ENCODE data around the gene VAT1. TPM values are rescaled to one million over a fixed set of nuclear protein-coding genes. Genes with fewer than 3 reads are reported as not detected.
"Not testable (repeated sequence)": the region's sequence is repeated elsewhere in the genome, so short reads cannot be mapped to it uniquely, and the experiment has no call there.

Gene VAT1
- total RNA-seq, 1 donor from 2014 or later: 243 TPM

GRCh38 chr17:42980766-42981397, 41.3 kb downstream of the VAT1 start:
- peak overlapping the region; percentile 93 for H3K4me3 ChIP-seq (ENCODE audit: low read depth, low read length)
- TF ChIP-seq, protein P1, sequence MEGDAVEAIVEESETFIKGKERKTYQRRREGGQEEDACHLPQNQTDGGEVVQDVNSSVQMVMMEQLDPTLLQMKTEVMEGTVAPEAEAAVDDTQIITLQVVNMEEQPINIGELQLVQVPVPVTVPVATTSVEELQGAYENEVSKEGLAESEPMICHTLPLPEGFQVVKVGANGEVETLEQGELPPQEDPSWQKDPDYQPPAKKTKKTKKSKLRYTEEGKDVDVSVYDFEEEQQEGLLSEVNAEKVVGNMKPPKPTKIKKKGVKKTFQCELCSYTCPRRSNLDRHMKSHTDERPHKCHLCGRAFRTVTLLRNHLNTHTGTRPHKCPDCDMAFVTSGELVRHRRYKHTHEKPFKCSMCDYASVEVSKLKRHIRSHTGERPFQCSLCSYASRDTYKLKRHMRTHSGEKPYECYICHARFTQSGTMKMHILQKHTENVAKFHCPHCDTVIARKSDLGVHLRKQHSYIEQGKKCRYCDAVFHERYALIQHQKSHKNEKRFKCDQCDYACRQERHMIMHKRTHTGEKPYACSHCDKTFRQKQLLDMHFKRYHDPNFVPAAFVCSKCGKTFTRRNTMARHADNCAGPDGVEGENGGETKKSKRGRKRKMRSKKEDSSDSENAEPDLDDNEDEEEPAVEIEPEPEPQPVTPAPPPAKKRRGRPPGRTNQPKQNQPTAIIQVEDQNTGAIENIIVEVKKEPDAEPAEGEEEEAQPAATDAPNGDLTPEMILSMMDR (conservative IDR thresholded peaks at IDR 0.05; ENCODE audit: low read depth, low read length): no peak
- no peak for DNase-seq (ENCODE audit: low read depth)

DNA sequence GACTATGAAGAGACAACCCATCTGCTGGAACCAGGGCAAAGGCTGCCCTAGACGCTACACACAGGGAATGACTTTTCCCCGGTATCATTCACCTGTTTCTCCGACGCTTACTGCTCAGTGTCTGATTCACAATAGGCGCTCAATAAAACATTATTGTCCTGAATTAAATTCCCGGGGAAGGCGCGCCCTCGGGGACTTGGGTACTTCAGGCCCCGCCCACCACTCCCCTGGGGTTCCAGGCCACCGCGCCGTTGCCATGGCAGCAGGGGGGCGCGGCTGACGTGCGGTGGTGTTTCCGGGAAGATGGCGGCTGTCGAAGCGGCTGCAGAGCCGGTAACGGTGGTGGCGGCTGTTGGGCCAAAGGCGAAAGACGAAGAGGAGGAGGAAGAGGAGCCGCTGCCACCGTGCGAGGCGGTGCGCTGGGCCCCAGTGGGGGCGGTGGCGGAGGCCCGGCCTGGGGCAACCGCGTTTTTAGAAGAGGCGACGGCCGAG, 41.9 kb downstream of the VAT1 start, which contains the start of gene RUNDC1:
Gene RUNDC1 (plus strand): TSS at position 292 of the 492 bp plus-strand sequence. CDS start 12 bp downstream, at position 304.
- peak within 1 kb of the TSS; percentile 93 for H3K4me3 ChIP-seq (ENCODE audit: low read depth, low read length)
- no peak for DNase-seq (ENCODE audit: low read depth)
- TF ChIP-seq, protein P1 (conservative IDR thresholded peaks at IDR 0.05; ENCODE audit: low read depth, low read length): no peak

DNA sequence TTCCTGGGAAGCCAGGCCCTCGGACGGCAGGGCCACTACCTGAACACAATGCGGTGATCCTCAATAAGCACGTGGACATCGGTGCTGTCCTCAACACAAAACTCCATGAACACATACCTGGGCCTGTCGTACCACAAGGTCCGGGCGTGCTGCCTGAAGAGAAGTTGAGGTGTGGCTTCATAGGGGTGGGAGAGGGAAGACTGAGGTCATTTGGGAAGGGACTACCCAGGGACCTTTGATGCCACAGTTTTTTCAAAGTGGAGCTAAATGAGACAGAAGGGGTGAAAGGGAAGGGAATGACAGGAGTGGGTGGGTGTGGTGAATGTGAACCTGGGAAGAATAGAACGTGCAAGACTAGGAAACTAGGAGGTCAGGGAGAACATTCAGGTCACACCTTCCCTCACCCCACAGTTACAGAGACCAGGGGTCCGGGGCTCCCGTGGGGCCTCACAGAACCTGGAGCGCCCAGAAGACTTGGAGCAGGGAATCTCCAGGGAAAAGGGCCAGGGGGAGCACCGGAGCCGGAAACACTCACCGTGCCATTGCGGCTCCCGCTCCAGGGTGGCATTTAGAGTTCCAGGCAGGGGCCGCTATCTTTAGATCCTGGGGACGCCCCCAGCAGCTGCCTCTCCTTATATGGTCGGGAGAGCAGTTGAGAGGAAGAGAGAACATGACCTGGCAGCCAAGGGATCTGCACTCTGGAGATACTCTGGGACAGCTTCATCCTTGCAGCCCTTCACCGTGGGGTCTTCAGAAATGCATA, 42.5 kb downstream of the VAT1 start, which contains the start of gene PTGES3L:
Gene PTGES3L (minus strand): TSS at position 570 of the 763 bp plus-strand sequence. CDS start 27 bp downstream, at position 543.
- TF ChIP-seq, protein P1 (conservative IDR thresholded peaks at IDR 0.05; ENCODE audit: low read depth, low read length): peak; percentile 4
- no peak for DNase-seq (ENCODE audit: low read depth)
- H3K4me3 ChIP-seq (ENCODE audit: low read depth, low read length): peak within 1 kb of the TSS; percentile 93

GRCh38 chr17:42975701-42976100, 46.5 kb downstream of the VAT1 start:
- DNase-seq (ENCODE audit: low read depth); H3K4me3 ChIP-seq (ENCODE audit: low read depth, low read length): not testable (repeated sequence)

DNA sequence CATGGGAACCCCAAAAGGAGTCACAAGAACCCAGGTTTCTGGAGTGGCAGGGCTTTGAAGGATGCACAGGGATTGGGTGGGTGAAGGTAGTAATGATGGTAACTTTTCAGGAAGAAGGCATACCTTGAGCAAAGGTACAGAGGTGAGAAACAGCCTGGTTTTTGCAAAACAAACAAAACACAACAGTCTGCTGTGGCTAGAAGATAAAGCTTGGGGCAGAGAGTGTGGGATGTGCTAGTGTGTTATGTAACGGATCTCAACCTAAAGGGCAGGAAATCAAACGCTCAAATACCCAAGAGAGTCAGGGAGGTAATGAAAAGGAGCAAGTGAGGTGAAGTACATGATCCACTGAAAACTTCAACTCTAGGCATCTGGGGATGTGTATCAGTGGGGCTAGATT, 46.9 kb downstream of the VAT1 start:
- DNase-seq (ENCODE audit: low read depth): no peak
- TF ChIP-seq, protein P1 (conservative IDR thresholded peaks at IDR 0.05; ENCODE audit: low read depth, low read length): no peak
- no peak overlapping the region for H3K4me3 ChIP-seq (ENCODE audit: low read depth, low read length)

- DNase-seq (ENCODE audit: low read depth): not testable (repeated sequence)
These were observed 48.9 kb downstream of the VAT1 start for GRCh38 chr17:42973323-42973722.

GRCh38 chr17:42971589-42971988, 50.6 kb downstream of the VAT1 start:
- TF ChIP-seq, protein P1 (conservative IDR thresholded peaks at IDR 0.05; ENCODE audit: low read depth, low read length): no peak

More at GRCh38 chr17:42973323-42973722, 48.9 kb downstream of the VAT1 start:
- H3K4me3 ChIP-seq (ENCODE audit: low read depth, low read length): not testable (repeated sequence)

More at GRCh38 chr17:42971589-42971988, 50.6 kb downstream of the VAT1 start:
- no peak overlapping the region for H3K4me3 ChIP-seq (ENCODE audit: low read depth, low read length)
- DNase-seq (ENCODE audit: low read depth): no peak
